ENCODE results near the gene ITGAL. TPM values are rescaled to one million over a fixed set of nuclear protein-coding genes. Genes with fewer than 3 reads are reported as not detected.

Gene ITGAL
- total and polyA plus RNA-seq, 11 donors, result 0.25 to 29.5 (median 1.6) TPM

- Histone ChIP-seq H3K27me3 (peaks cover 5 to 38% (median 10%) of the 10 kb centered on the region in 9 donors), H3K4me3 (no peak overlapping the region), H3K4me1 (peaks cover 0 to 52% (median 0%) of the 10 kb centered on the region in 12 donors), H3K36me3 (no peaks in the 10 kb centered on the region), H3K27ac (peak overlapping the region in 1 of 12 donors; percentile 80), H3K9me3 (no peaks in the 10 kb centered on the region)
- ATAC-seq, result no peak
- DNase-seq, result no peak
- 76 to 80% (median 80%) methylated on average over 3 of the region's 3 CpGs for WGBS, 4 donors
- no peak for TF ChIP-seq CTCF (IDR thresholded peaks at IDR 0.05)
- TF ChIP-seq POLR2A (IDR thresholded peaks at IDR 0.05), result no peak
- intact Hi-C loops (cut with DNase I), result no loop called here
These were observed 2.4 kb upstream of the ITGAL start for GRCh38 chr16:30470170-30470512.

GRCh38 chr16:30470632-30470995 is 1.9 kb upstream of the ITGAL start:
- intact Hi-C loops (cut with DNase I), result no loop called here
- WGBS, 4 donors, result 80 to 93% (median 85%) methylated on average over 8 of the region's 8 CpGs
- no peak overlapping the region for H3K4me3 ChIP-seq
- TF ChIP-seq POLR2A (IDR thresholded peaks at IDR 0.05) (no peak), CTCF (IDR thresholded peaks at IDR 0.05) (no peak)
- H3K4me1 ChIP-seq, result peaks cover 0 to 52% (median 0%) of the 10 kb centered on the region in 12 donors
- H3K27ac ChIP-seq, result peak overlapping the region in 1 of 12 donors; percentile 80
- DNase-seq, result no peak
- H3K36me3 ChIP-seq, result no peaks in the 10 kb centered on the region
- peaks cover 5 to 43% (median 10%) of the 10 kb centered on the region in 9 donors for H3K27me3 ChIP-seq
- H3K9me3 ChIP-seq, result no peaks in the 10 kb centered on the region
- ATAC-seq, result no peak

- Histone ChIP-seq H3K27me3 (peaks cover 5 to 59% (median 10%) of the 10 kb centered on the region in 9 donors), H3K36me3 (no peaks in the 10 kb centered on the region), H3K4me1 (peaks cover 0 to 52% (median 0%) of the 10 kb centered on the region in 12 donors), H3K4me3 (peak overlapping the region in 6 of 12 donors; percentile 5 to 61 (median 16)), H3K9me3 (no peaks in the 10 kb centered on the region), H3K27ac (peak overlapping the region in 2 of 12 donors; percentile 3 to 80)
- intact Hi-C loops (cut with DNase I), result no loop called here
- no peak for TF ChIP-seq POLR2A (IDR thresholded peaks at IDR 0.05)
- TF ChIP-seq CTCF (IDR thresholded peaks at IDR 0.05), result no peak
- DNase-seq, result peak in 1 of 5 donors; percentile 24
- 63 to 68% (median 65%) methylated on average over 14 to 19 of the region's 19 CpGs for WGBS, 4 donors
- peak in 2 of 4 donors; percentile 41 to 47 for ATAC-seq
These were observed 910 bp downstream of the ITGAL start for GRCh38 chr16:30473231-30474073.

- DNase-seq (no peak), ATAC-seq (no peak)
- no peaks in the 10 kb centered on the region for H3K9me3 ChIP-seq
- peak overlapping the region in 1 of 12 donors; percentile 80 for H3K27ac ChIP-seq
- 5 to 29% (median 20%) methylated on average over 7 to 35 of the region's 35 CpGs for WGBS, 4 donors
- no peak for TF ChIP-seq CTCF (IDR thresholded peaks at IDR 0.05)
- TF ChIP-seq POLR2A (IDR thresholded peaks at IDR 0.05), result no peak
- peaks cover 0 to 2% (median 0%) of the 10 kb centered on the region in 9 donors for H3K36me3 ChIP-seq
- intact Hi-C loops (cut with DNase I), result no loop called here
- H3K4me1 ChIP-seq, result peaks cover 0 to 53% (median 0%) of the 10 kb centered on the region in 12 donors
- peak overlapping the region in 4 of 12 donors; percentile 5 to 61 (median 24) for H3K4me3 ChIP-seq
- H3K27me3 ChIP-seq, result peaks cover 4 to 59% (median 10%) of the 10 kb centered on the region in 9 donors
These were observed 1.5 kb downstream of the ITGAL start for GRCh38 chr16:30474074-30474452.

Measured in heart left ventricle (tissue), 16 donors.